Measurements from ENCODE around the gene LGR5. TPM values are rescaled to one million over a fixed set of nuclear protein-coding genes. Genes with fewer than 3 reads are reported as not detected.

The LGR5 gene
- total RNA-seq, 2 experiments from 2014 or later: not detected

DNA sequence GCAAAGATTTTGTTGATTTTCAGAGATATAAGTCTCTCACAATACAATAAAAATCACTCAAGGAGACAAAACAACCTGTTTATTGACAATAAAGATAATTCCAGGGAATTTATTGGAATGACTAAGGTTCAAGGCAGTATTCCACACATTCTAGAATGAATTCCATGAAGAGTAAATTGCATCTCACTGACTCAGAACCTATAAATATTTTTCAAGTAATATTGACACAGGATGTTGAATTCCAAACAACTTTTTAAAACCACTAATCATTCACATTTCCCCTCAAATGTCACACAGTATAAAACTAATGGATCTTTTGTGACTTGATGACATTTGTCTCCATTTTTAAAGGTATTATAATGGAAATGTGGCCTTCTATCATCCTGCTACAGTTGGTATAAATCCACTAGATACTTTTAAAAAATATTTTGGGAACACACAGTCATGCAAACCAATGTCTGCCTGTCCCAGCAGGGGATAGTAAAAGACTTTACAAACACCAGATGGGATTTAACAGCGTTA, 42.1 kb upstream of the LGR5 start:
- ATAC-seq (ENCODE audit: poor library complexity) (no peak), DNase-seq (no peak)
- POLR2A ChIA-PET: no interaction called here
- Mint-ChIP-seq H3K4me1 (ENCODE audit: low read depth) (no peaks in the 10 kb centered on the region), H3K36me3 (ENCODE audit: low read depth) (no peaks in the 10 kb centered on the region), H3K27ac (no peak overlapping the region), H3K9me3 (no peaks in the 10 kb centered on the region), H3K27me3 (peaks cover 9% of the 10 kb centered on the region), H3K4me3 (no peak overlapping the region)
- Histone ChIP-seq H3K36me3 (ENCODE audit: insufficient read depth, low read length) (no peaks in the 10 kb centered on the region), H3K27me3 (ENCODE audit: control insufficient read depth in 1 of 2, insufficient read depth in 2 of 2, low read length in 2 of 2) (peaks cover 0 to 5% of the 10 kb centered on the region in 2 experiments), H3K4me3 (ENCODE audit: low read length) (no peak overlapping the region), H3K9me3 (ENCODE audit: control insufficient read depth in 1 of 2, insufficient read depth in 1 of 2, low read length in 2 of 2) (no peaks in the 10 kb centered on the region), H3K27ac (ENCODE audit: low read depth in 1 of 2, low read length in 2 of 2) (no peak overlapping the region), H3K4me1 (ENCODE audit: insufficient read depth, low read length) (no peaks in the 10 kb centered on the region)
- CTCF ChIA-PET: no interaction called here
- intact Hi-C loops (cut with DNase I, micrococcal nuclease): no loop called here
- TF ChIP-seq, protein P1, sequence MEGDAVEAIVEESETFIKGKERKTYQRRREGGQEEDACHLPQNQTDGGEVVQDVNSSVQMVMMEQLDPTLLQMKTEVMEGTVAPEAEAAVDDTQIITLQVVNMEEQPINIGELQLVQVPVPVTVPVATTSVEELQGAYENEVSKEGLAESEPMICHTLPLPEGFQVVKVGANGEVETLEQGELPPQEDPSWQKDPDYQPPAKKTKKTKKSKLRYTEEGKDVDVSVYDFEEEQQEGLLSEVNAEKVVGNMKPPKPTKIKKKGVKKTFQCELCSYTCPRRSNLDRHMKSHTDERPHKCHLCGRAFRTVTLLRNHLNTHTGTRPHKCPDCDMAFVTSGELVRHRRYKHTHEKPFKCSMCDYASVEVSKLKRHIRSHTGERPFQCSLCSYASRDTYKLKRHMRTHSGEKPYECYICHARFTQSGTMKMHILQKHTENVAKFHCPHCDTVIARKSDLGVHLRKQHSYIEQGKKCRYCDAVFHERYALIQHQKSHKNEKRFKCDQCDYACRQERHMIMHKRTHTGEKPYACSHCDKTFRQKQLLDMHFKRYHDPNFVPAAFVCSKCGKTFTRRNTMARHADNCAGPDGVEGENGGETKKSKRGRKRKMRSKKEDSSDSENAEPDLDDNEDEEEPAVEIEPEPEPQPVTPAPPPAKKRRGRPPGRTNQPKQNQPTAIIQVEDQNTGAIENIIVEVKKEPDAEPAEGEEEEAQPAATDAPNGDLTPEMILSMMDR (IDR thresholded peaks at IDR 0.05): no peak

DNA sequence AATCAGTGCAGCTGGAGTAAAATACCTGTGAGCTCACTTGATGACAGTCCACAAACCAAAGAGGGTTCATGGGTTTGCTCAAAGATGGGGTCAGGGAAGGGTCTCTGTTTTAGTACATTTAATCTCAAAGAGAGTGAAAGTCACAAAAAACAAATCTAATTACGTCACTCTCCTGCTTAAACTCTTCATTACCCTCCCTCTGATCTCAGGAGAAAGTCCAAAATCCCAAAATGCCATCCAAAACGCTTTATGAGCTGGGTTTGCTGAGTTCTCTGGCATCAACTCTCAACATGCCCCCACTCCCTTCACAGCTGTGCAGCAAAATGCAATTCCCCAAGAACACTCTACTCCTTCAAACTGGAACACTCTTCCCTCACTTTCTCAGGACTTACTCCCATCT, 40.4 kb upstream of the LGR5 start:
- ATAC-seq (ENCODE audit: poor library complexity): no peak

DNA sequence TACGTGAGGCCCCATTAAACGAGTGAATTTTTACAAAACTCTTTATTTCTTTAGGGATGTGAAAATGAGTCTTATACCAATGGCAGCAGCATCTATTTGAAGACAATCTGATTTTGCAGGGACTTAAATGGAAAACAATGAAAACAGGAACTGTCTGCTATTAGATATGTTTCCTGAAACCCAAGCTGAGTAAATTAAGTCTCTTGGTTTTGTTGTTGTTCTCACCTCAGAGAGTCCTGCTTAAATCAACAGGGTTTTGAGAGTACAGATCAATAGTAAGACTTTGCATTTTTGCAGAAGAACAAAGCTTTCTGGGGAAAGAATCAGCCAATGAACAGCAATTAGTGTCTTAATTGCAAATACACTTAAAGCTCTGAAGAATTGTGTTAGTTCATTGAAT, 39.1 kb upstream of the LGR5 start:
- Histone ChIP-seq H3K9me3 (ENCODE audit: control insufficient read depth in 1 of 2, insufficient read depth in 1 of 2, low read length in 2 of 2) (peaks cover 0 to 4% of the 10 kb centered on the region in 2 experiments), H3K4me1 (ENCODE audit: insufficient read depth, low read length) (no peaks in the 10 kb centered on the region), H3K36me3 (ENCODE audit: insufficient read depth, low read length) (no peaks in the 10 kb centered on the region), H3K27me3 (ENCODE audit: control insufficient read depth in 1 of 2, insufficient read depth in 2 of 2, low read length in 2 of 2) (peaks cover 6 to 14% of the 10 kb centered on the region in 2 experiments), H3K27ac (ENCODE audit: low read depth in 1 of 2, low read length in 2 of 2) (no peak overlapping the region), H3K4me3 (ENCODE audit: low read length) (no peak overlapping the region)
- ChIA-PET POLR2A (no interaction called here), CTCF (no interaction called here)
- Mint-ChIP-seq H3K27me3 (peaks cover 32% of the 10 kb centered on the region), H3K36me3 (ENCODE audit: low read depth) (no peaks in the 10 kb centered on the region), H3K4me3 (no peak overlapping the region), H3K27ac (no peak overlapping the region), H3K9me3 (no peaks in the 10 kb centered on the region), H3K4me1 (ENCODE audit: low read depth) (no peaks in the 10 kb centered on the region)
- ATAC-seq (ENCODE audit: poor library complexity) (no peak), DNase-seq (no peak)
- TF ChIP-seq, protein P1 (IDR thresholded peaks at IDR 0.05): no peak
- intact Hi-C loops (cut with DNase I, micrococcal nuclease): no loop called here

More for the DNA sequence above, 40.4 kb upstream of the LGR5 start:
- no peak for DNase-seq
- Mint-ChIP-seq H3K4me3 (no peak overlapping the region), H3K27me3 (peaks cover 21% of the 10 kb centered on the region), H3K9me3 (no peaks in the 10 kb centered on the region), H3K4me1 (ENCODE audit: low read depth) (no peaks in the 10 kb centered on the region), H3K36me3 (ENCODE audit: low read depth) (no peaks in the 10 kb centered on the region), H3K27ac (no peak overlapping the region)
- Histone ChIP-seq H3K27me3 (ENCODE audit: control insufficient read depth in 1 of 2, insufficient read depth in 2 of 2, low read length in 2 of 2) (peaks cover 6 to 14% of the 10 kb centered on the region in 2 experiments), H3K9me3 (ENCODE audit: control insufficient read depth in 1 of 2, insufficient read depth in 1 of 2, low read length in 2 of 2) (peaks cover 0 to 4% of the 10 kb centered on the region in 2 experiments), H3K4me1 (ENCODE audit: insufficient read depth, low read length) (no peaks in the 10 kb centered on the region), H3K27ac (ENCODE audit: low read depth in 1 of 2, low read length in 2 of 2) (no peak overlapping the region), H3K36me3 (ENCODE audit: insufficient read depth, low read length) (no peaks in the 10 kb centered on the region), H3K4me3 (ENCODE audit: low read length) (no peak overlapping the region)
- CTCF ChIA-PET: no interaction called here
- intact Hi-C loops (cut with DNase I, micrococcal nuclease): no loop called here
- POLR2A ChIA-PET: no interaction called here
- TF ChIP-seq, protein P1 (IDR thresholded peaks at IDR 0.05): no peak

Data from CD4-positive, alpha-beta T cell (primary cell).